Cerebellar nuclear complex (tissue), 1 donor: ENCODE measurements around the gene KLHL2.
"Not testable (repeated sequence)": the region's sequence is repeated elsewhere in the genome, so short reads cannot be mapped to it uniquely, and the experiment has no call there.

ENCODE experiments used
- DNase-seq, 2 experiments: peaks; one replicate each; lab custom pipeline; 2025; lab: John Stamatoyannopoulos, UW

Gene KLHL2

GRCh38 chr4:165234766-165235165, 27.4 kb downstream of the KLHL2 start:
- DNase-seq = no peak

- DNase-seq = not testable (repeated sequence)
Observed at GRCh38 chr4:165236852-165237251, 29.5 kb downstream of the KLHL2 start.

GRCh38 chr4:165238041-165238640, 30.8 kb downstream of the KLHL2 start:
- DNase-seq = not testable (repeated sequence)

- not testable (repeated sequence) for DNase-seq
Observed at GRCh38 chr4:165240761-165241160, 33.4 kb downstream of the KLHL2 start.

GRCh38 chr4:165244148-165244547, 36.8 kb downstream of the KLHL2 start:
- not testable (repeated sequence) for DNase-seq

- not testable (repeated sequence) for DNase-seq
Observed at GRCh38 chr4:165244587-165245186, 37.3 kb downstream of the KLHL2 start.

- DNase-seq = no peak
Observed at GRCh38 chr4:165248102-165248501, 40.7 kb downstream of the KLHL2 start.

- DNase-seq = not testable (repeated sequence)
Observed at GRCh38 chr4:165248904-165249303, 41.5 kb downstream of the KLHL2 start.

GRCh38 chr4:165254771-165255170, 47.4 kb downstream of the KLHL2 start:
- not testable (repeated sequence) for DNase-seq

- DNase-seq = not testable (repeated sequence)
Observed at GRCh38 chr4:165255439-165255838, 48.1 kb downstream of the KLHL2 start.

- DNase-seq = not testable (repeated sequence)
Observed at GRCh38 chr4:165256074-165256659, 48.8 kb downstream of the KLHL2 start.

GRCh38 chr4:165259776-165260175, 52.4 kb downstream of the KLHL2 start:
- not testable (repeated sequence) for DNase-seq

GRCh38 chr4:165262306-165262705, 54.9 kb downstream of the KLHL2 start:
- DNase-seq = not testable (repeated sequence)

- not testable (repeated sequence) for DNase-seq
Observed at GRCh38 chr4:165263466-165263865, 56.1 kb downstream of the KLHL2 start.

- DNase-seq = not testable (repeated sequence)
Observed at GRCh38 chr4:165269931-165270330, 62.6 kb downstream of the KLHL2 start.

- not testable (repeated sequence) for DNase-seq
Observed at GRCh38 chr4:165273443-165273842, 66.1 kb downstream of the KLHL2 start.

- DNase-seq = not testable (repeated sequence)
Observed at GRCh38 chr4:165275357-165275756, 68.0 kb downstream of the KLHL2 start.

- not testable (repeated sequence) for DNase-seq
Observed at GRCh38 chr4:165279531-165279930, 72.2 kb downstream of the KLHL2 start.

GRCh38 chr4:165284697-165285096, 77.3 kb downstream of the KLHL2 start:
- not testable (repeated sequence) for DNase-seq

- DNase-seq = not testable (repeated sequence)
Observed at GRCh38 chr4:165286619-165287340, 79.4 kb downstream of the KLHL2 start.

GRCh38 chr4:165288226-165288625, 80.9 kb downstream of the KLHL2 start:
- DNase-seq = no peak

- DNase-seq = no peak
Observed at GRCh38 chr4:165288639-165289422, 81.5 kb downstream of the KLHL2 start.
